Spleen (tissue), 7 donors: ENCODE measurements around the gene CEP76.

ENCODE experiments used
- POLR2A ChIP-seq, 3 donors: fragments of 450-650 bp; IDR thresholded peaks; one replicate each; pipeline ENCODE4 v1.5.1; 2017; ENCODE audit warnings: antibody characterized with exemption in 3 of 3, mild to moderate bottlenecking in 1 of 3
- POLR2AphosphoS5 ChIP-seq, 3 donors: sonication (generic); formaldehyde crosslinking; IDR thresholded peaks; one replicate each; pipeline ENCODE4 v1.5.1; 2017; ENCODE audit warnings: antibody characterized with exemption in 3 of 3
- TF ChIP-seq, protein P1 (sequence below), 11 experiments: fragments of 200-600 bp in 7 of 11; fragments of 450-650 bp in 4 of 11; sonication (generic) in 4 of 11; IDR thresholded peaks in 8 of 11; conservative IDR thresholded peaks in 3 of 11; 1 replicate in 7 of 11; 2 replicates in 4 of 11; pipeline versions ENCODE4 v1.4.0 to v1.8.0; 2016 to 2021; ENCODE audit warnings: antibody characterized with exemption in 11 of 11, inconsistent platforms in 4 of 11, mild to moderate bottlenecking in 1 of 11
- donor health status: DM: no; HTN: no; CAD: no; lungs with moderate emphysema.
- donor health status: DM: no; HTN: no; CAD: no.
- donor health status: DM: no; HTN: no; CAD: no.

DNA sequence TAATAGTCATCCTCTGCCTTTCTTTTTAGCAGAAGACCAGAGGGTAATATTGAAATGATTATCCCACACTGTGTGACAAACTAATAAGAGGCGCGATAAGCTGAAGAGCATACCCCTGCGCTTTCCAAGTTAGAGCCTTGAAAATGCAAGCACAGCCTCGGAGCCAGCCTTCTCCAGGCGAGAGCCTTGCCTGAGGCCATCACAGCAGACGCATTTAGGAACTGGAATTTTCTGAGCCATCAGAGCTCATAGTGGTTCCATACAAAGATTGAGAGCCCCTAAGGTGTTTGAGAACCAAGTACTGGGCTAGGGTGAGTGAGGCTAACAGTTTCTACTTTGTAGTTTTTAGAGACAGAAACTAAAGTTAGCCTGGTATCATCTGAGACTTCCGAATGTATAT lies 20.2 kb upstream of the CEP76 start:
- TF ChIP-seq POLR2A (IDR thresholded peaks at IDR 0.05): no peak
- TF ChIP-seq, protein P1, sequence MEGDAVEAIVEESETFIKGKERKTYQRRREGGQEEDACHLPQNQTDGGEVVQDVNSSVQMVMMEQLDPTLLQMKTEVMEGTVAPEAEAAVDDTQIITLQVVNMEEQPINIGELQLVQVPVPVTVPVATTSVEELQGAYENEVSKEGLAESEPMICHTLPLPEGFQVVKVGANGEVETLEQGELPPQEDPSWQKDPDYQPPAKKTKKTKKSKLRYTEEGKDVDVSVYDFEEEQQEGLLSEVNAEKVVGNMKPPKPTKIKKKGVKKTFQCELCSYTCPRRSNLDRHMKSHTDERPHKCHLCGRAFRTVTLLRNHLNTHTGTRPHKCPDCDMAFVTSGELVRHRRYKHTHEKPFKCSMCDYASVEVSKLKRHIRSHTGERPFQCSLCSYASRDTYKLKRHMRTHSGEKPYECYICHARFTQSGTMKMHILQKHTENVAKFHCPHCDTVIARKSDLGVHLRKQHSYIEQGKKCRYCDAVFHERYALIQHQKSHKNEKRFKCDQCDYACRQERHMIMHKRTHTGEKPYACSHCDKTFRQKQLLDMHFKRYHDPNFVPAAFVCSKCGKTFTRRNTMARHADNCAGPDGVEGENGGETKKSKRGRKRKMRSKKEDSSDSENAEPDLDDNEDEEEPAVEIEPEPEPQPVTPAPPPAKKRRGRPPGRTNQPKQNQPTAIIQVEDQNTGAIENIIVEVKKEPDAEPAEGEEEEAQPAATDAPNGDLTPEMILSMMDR (IDR thresholded peaks at IDR 0.05 in 8 of 11, conservative IDR thresholded peaks at IDR 0.05 in 3 of 11): no peak
- TF ChIP-seq POLR2AphosphoS5 (IDR thresholded peaks at IDR 0.05): no peak
